ENCODE measurements around the gene PTGR2. TPM values are rescaled to one million over a fixed set of nuclear protein-coding genes. Genes with fewer than 3 reads are reported as not detected.

The PTGR2 gene
- total RNA-seq, 1 experiment from 2014 or later = 6.7 TPM

- no peak overlapping the region for H3K23ac ChIP-seq (ENCODE audit: insufficient read length, low read depth, low read length)
- H3K9me3 Mint-ChIP-seq = no peaks in the 10 kb centered on the region; a peak in 1 of 5 replicates
Observed at GRCh38 chr14:73879027-73879426, 27.4 kb downstream of the PTGR2 start.

More at GRCh38 chr14:73879027-73879426, 27.4 kb downstream of the PTGR2 start:
- Mint-ChIP-seq H3K4me1 (no peaks in the 10 kb centered on the region), H3K27ac (no peak overlapping the region), H3K4me3 (no peak overlapping the region), H3K36me3 (ENCODE audit: insufficient read depth in 1 of 3, low read depth in 3 of 3) (peaks cover 0 to 10% (median 5%) of the 10 kb centered on the region in 3 experiments; a peak in 4 of 7 replicates), H3K27me3 (ENCODE audit: low read depth) (no peaks in the 10 kb centered on the region)
- Histone ChIP-seq H4K20me1 (ENCODE audit: control insufficient read depth, insufficient read depth, insufficient read length) (no peaks in the 10 kb centered on the region), H3K56ac (ENCODE audit: insufficient read length, low read depth, low read length) (no peak overlapping the region), H3K4me2 (ENCODE audit: insufficient read depth, insufficient read length, low read length) (no peak overlapping the region), H2BK5ac (ENCODE audit: insufficient read length, low read length) (no peak overlapping the region), H4K8ac (replicated peaks; ENCODE audit: insufficient read length, low read depth, low read length) (no peak overlapping the region), H2AK5ac (ENCODE audit: insufficient read length, low read length) (no peak overlapping the region), H3K79me2 (ENCODE audit: insufficient read depth, low read length) (no peaks in the 10 kb centered on the region), H3K4me1 (ENCODE audit: insufficient read depth, low read length) (no peaks in the 10 kb centered on the region), H3K18ac (ENCODE audit: insufficient read length, low read depth, low read length) (no peak overlapping the region), H3K14ac (ENCODE audit: insufficient read depth, low read length) (no peak overlapping the region), H2BK12ac (ENCODE audit: insufficient read length, low read depth, low read length) (no peak overlapping the region), H4K5ac (ENCODE audit: insufficient read length, low read depth, low read length) (no peak overlapping the region), H2AFZ (ENCODE audit: low read length) (no peak overlapping the region), H3K27ac (ENCODE audit: insufficient read length, low read depth, low read length) (no peak overlapping the region), H2BK20ac (ENCODE audit: low read depth, low read length, poor library complexity, severe bottlenecking) (no peak overlapping the region), H3K79me1 (ENCODE audit: insufficient read depth, low read depth, low read length, poor library complexity, severe bottlenecking) (no peaks in the 10 kb centered on the region), H3K4ac (ENCODE audit: low read depth, low read length) (no peak overlapping the region), H3T11ph (ENCODE audit: low read length) (no peak overlapping the region), H2BK15ac (ENCODE audit: low read depth, low read length) (no peak overlapping the region), H4K91ac (ENCODE audit: insufficient read length, low read depth, low read length) (no peak overlapping the region), H3K9ac (ENCODE audit: extremely low read depth, insufficient read length, low read length) (no peak overlapping the region), H2BK120ac (ENCODE audit: low read depth, low read length, poor library complexity, severe bottlenecking) (no peak overlapping the region), H3K23me2 (ENCODE audit: insufficient read length, low read depth, low read length, poor library complexity, severe bottlenecking) (no peaks in the 10 kb centered on the region), H3K27me3 (ENCODE audit: insufficient read depth, low read length) (no peaks in the 10 kb centered on the region), H3K9me3 (ENCODE audit: control insufficient read depth, low read depth, low read length) (no peaks in the 10 kb centered on the region)
- WGBS (ENCODE audit: extremely low coverage, insufficient read length, low lambda C conversion rate) = no CpG with 5 or more reads among the region's 1 CpG
- no peak for TF ChIP-seq CTCF (conservative IDR thresholded peaks at IDR 0.05)
- no peak for DNase-seq
